GM12864 (cell line): ENCODE data around the gene RDH11.
A peak's percentile ranks its signal among the peaks of the same experiment; 100 is the strongest.

Source experiments
- DNase-seq: peaks from one replicate; pipeline ENCODE4 v3.0.0-alpha.2; 2011; ENCODE audit warnings: low read depth
- H3K4me3 ChIP-seq: 2 replicates; pipeline ENCODE4 v1.5.1; 2011; ENCODE audit warnings: mild to moderate bottlenecking, low read depth, low read length, control low read depth
- TF ChIP-seq, protein P1 (sequence below): IDR thresholded peaks from 2 replicates; pipeline ENCODE4 v1.5.1; 2011; ENCODE audit warnings: low read depth, mild to moderate bottlenecking, moderate library complexity, low read length, control low read depth, inconsistent platforms; ENCODE audit errors: missing control alignments

The RDH11 gene, protein sequence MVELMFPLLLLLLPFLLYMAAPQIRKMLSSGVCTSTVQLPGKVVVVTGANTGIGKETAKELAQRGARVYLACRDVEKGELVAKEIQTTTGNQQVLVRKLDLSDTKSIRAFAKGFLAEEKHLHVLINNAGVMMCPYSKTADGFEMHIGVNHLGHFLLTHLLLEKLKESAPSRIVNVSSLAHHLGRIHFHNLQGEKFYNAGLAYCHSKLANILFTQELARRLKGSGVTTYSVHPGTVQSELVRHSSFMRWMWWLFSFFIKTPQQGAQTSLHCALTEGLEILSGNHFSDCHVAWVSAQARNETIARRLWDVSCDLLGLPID

DNA sequence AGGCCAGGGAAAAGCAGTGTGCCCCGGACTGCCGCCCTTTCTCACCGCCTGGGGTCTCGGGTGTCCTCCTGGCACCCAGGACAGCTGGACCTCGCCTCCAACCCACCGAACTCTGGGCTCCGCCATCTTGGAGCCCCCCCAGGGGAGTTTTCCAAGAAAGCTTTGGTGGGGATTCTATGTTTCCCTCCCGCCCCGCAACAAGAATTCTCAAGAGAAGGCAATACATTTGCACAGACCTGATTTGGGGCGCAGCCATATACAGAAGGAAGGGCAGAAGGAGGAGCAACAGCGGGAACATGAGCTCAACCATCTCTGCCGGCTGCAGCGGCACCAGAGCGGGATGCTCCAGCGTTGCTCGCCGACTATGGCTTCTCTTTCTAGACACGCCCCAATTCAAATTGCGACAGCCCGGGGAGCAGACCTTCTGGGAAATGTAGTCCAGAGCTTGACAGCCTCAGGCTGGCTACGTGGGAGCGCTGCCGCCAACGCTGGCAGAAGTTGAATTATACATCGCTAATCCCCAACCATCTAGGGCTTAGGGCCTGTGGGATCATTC is at the start of gene RDH11:
TSS of gene RDH11 (minus strand) at position 371 of the 556 bp plus-strand sequence. CDS start at position 310, 61 bp downstream.
- TF ChIP-seq, protein P1, sequence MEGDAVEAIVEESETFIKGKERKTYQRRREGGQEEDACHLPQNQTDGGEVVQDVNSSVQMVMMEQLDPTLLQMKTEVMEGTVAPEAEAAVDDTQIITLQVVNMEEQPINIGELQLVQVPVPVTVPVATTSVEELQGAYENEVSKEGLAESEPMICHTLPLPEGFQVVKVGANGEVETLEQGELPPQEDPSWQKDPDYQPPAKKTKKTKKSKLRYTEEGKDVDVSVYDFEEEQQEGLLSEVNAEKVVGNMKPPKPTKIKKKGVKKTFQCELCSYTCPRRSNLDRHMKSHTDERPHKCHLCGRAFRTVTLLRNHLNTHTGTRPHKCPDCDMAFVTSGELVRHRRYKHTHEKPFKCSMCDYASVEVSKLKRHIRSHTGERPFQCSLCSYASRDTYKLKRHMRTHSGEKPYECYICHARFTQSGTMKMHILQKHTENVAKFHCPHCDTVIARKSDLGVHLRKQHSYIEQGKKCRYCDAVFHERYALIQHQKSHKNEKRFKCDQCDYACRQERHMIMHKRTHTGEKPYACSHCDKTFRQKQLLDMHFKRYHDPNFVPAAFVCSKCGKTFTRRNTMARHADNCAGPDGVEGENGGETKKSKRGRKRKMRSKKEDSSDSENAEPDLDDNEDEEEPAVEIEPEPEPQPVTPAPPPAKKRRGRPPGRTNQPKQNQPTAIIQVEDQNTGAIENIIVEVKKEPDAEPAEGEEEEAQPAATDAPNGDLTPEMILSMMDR: no peak
- DNase-seq: peak; percentile 62
- peak within 1 kb of the TSS; percentile 84 for H3K4me3 ChIP-seq

DNA sequence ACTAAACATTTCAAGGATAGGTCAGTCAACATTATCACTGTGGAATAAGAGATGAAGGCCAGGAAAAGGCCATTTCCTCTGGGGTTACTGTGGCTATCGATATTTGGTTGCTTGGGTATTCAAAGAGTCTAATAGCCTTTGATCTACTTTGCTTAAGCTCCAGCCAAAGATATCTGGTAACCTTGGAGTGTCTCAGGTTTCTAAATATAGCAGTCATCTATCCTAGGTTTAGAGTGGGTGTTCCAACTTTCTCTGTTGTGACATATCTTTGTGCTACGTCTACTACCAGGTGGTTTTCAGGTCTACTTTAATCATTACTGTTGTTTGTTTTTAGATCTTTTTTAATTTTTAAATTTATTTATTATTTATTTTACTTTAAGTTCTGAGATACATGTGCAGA is 48.5 kb upstream of the RDH11 start:
- TF ChIP-seq, protein P1: no peak
- H3K4me3 ChIP-seq: no peak overlapping the region
- no peak for DNase-seq

DNA sequence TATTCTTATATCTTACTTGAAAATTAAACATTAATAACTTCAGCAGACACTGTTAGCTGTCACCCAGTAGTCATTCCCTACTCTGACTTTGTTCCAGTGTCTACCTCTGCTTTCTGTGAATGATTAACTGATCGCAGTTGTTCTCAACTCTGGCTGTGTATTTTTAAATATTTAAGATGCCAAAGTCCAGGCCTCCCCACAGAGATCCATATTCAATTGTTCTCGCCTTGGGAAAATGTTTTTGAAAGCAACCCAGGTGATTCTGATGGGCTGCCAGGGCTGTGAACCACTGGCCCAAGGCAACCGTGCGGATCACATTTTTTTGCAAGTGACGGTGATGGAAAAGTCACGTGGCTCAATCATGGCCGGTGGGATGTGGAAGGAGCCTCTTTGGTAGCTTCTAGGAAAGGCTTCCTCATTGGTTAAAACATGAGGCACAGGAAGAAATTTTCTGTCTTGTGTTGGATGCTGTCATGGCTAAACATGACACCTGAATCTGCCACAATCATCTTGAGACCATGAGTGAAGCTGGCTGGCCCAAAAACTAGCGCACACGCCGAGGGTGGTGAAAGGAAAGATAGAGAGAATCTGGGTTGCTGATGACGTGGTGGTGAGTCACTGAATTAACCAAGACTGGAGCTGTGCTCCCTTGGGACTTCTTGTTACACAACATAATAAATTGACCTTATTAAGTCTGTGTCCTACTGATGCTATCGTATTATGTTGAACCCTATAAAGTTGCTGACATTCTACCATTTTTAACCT is 43.4 kb upstream of the RDH11 start:
- TF ChIP-seq, protein P1: no peak
- H3K4me3 ChIP-seq: no peak overlapping the region
- DNase-seq: no peak

DNA sequence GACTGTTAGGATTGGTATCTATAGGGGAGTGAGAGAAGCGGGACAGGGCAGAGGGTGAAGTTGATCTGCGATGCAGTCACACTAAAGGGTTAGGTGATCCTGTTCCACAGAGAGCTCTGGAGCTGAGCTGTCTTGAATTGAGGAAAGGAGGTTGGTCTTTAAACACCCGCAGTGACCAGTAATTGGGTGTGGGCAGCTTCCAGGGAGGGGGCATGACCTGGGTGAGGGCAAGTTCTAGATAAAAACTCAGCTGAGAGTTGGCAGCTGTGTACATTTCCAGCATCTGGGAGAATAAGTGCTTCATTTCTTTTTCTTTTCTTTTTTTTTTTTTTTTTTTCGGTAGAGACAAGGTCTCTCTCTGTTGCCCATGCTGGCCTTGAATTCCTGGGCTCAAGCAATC is 41.2 kb upstream of the RDH11 start:
- TF ChIP-seq, protein P1: no peak
- no peak for DNase-seq
- H3K4me3 ChIP-seq: no peak overlapping the region

DNA sequence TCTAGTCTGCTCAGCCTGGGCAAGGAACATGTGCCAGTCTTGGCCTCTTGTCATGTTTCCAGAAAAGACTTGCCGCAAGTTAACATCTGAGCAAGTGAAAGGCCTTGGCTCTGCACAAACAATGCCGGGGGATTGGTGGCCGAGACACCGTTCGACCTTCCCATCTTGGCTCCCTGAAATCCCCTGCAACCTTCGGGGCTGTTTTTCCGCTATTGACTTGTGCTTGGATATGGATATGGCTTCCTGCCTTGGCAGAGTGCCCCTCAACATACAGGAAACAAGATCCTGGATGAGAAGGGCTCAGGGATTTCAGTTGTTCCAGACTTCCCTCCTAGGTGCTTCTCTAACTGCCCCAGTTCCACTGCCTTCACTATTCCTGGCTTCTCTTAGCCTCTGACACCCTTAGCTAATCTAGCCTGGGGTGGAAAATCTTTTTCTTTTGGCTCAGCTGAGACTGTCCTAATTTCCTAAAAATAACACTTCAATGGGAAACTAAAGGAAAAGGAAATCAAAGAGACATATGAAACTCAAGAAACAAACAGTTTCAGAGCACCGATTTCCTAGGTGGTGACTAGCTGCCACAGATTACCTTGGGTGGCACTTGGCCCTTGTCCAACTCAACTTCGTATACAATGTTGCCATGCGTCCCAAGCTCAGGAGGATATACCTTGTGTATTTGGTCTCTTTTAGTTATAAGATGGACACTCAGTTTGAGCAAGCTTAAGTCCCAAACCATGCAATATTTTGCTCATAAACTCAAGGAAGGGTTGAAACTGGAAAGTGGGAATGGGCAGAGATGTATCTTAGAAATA is 40.0 kb upstream of the RDH11 start:
- no peak for DNase-seq
- TF ChIP-seq, protein P1: no peak
- no peak overlapping the region for H3K4me3 ChIP-seq

DNA sequence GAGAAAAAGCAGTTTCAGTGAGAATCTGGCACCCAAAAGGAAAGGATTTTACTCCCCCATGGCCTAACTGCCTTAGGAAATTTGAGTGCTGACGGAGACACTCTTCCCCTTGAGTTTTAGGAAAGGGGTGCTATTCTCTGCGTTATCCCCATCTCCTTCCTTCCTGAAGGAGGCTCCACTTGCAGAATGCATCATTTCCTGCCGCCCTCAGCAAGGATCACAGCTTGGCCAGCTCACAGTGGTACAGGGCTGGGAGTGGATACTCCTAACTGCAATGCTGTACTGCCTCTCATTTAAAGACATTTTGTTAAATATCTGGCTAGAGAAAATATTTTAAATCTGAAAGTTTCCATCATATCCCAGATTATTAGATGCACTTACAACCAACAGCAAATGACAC is 39.1 kb upstream of the RDH11 start:
- TF ChIP-seq, protein P1: no peak
- no peak for DNase-seq

More for the DNA sequence above, 39.1 kb upstream of the RDH11 start:
- no peak overlapping the region for H3K4me3 ChIP-seq
